Activated CD8-positive, alpha-beta memory T cell treated with anti-CD3 and anti-CD28 coated beads, Interleukin-2, amount 50 U/mL, for 24 hours (primary cell): ENCODE data around the gene GNS.
"Not testable (repeated sequence)": the region's sequence is repeated elsewhere in the genome, so short reads cannot be mapped to it uniquely, and the experiment has no call there.

Source experiments
- DNase-seq: peaks from one replicate; pipeline ENCODE4 v3.0.0-alpha.2; 2020; ENCODE audit errors: extremely low read depth

Gene GNS

GRCh38 chr12:64780132-64780530 lies 20.9 kb upstream of the GNS start:
- DNase-seq, result no peak

- DNase-seq, result no peak
Measured at GRCh38 chr12:64779354-64779974, 20.3 kb upstream of the GNS start.

DNA sequence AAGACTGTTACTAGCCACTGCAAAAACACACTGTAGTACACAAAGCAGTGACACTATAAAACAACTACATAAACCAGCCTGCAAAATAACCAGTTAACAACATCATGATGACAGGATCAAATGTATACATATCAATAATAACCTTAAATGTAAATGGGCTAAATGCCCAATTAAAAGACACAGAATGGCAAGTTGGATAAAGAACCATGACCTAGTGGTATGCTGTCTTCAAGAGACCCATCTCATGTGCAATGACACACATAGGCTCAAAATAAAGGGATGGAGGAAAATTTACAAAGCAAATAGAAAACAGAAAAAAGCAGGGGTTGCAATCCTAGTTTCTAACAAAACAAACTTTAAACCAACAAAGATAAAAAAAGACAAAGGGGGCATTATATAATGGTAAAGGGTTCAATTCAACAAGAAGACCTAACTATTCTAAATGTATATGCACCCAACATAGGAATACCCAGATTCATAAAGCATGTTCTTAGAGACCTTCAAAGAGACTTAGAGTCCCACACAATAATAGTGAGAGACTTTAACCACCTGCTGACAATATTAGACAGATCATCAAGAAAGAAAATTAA lies 16.0 kb upstream of the GNS start:
- DNase-seq, result not testable (repeated sequence)

- no peak for DNase-seq
Measured at GRCh38 chr12:64773386-64773785, 14.2 kb upstream of the GNS start.

GRCh38 chr12:64767495-64767894 lies 8.3 kb upstream of the GNS start:
- DNase-seq, result no peak

DNA sequence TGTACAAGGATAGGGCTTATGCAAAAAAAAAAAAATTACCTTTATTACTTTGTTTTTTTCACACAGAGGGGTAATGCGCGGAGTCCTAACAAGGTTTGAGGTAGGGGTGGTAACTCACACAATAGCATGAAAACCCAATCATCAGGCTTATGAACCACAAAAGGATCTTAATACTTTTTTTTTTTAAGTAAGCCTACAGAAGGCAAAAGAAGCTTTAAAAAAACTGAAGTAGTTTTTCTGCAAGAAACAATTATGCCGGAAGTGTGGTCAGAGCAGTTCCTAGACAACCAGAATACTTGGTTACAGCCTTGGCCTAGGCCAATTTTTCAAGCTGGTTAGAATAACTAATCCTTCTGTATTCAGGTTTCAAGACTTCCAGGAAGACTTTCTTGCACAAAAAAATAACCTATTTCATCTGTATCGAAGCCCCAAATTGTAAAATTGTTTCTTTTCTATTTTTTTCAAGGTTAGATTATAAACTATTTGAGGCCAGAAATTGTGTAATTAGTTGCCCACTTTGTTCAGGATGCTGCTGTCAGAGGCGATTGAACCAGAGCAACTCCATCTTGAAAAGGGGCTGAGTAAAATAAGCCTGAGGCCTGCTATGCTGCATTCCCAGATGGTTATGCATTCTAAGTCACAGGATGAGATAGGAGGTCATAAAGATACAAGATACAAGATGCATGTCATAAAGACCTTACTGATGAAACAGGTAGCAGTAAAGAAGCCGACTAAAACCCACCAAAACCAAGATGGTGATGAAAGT lies 1.8 kb upstream of the GNS start:
- DNase-seq, result no peak

GRCh38 chr12:64757771-64758170 lies 1.4 kb downstream of the GNS start:
- DNase-seq, result no peak

DNA sequence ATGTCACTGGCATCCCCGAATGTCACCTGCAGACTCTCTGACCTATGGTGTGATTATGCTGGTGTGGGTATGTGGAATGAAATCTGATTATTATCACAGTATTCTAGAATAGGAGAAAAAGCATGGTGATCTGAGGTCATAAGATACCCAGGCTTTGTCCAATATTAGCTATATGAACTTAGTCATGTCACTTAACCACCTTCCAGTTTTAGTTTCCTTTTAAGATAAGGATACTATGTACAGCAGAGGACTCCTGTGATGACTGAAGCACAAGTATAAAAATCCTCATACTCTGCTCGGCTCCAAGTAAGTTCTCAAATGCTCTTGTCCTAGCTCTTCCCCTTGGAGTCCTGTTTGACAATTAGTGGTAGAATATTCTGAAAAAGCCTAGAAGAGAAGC lies 2.8 kb downstream of the GNS start:
- DNase-seq, result no peak

GRCh38 chr12:64753427-64753826 lies 5.8 kb downstream of the GNS start:
- DNase-seq, result no peak

- no peak for DNase-seq
Measured at GRCh38 chr12:64752833-64753238, 6.4 kb downstream of the GNS start.

- no peak for DNase-seq
Measured at GRCh38 chr12:64752032-64752431, 7.2 kb downstream of the GNS start.

DNA sequence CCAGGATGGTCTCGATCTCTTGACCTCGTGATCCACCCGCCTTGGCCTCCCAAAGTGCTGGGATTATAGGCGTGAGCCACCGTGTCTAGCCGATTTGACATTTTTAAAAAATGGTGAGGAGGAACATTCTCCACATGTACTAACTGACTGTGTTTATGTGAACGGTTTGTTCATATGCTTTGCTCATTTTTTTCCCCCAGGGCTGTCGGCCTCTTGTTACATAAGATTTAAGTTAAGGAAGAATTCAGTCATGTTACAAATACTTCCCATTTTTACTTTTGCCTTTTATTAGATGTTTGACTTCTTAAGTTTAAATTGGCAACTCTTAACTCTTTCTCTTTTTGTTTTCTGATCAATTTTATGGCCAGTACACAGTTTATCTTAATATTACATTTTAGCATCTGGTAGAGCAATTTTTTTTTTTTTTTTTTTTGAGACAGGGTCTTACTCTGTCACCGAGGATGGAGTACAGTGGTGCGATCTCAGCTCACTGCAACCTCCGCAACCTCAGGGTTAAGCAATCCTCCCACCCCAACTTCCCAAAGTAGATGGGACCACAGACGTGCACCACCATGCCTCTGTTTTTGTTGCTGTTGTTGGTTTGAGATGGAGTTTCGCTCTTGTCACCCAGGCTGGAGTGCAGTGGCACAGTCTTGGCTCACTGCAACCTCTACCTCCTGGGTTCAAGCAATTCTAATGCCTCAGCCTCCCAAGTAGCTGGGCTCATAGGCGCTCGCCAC lies 9.6 kb downstream of the GNS start:
- no peak for DNase-seq

GRCh38 chr12:64747695-64748094 lies 11.5 kb downstream of the GNS start:
- DNase-seq, result no peak

GRCh38 chr12:64746663-64747062 lies 12.5 kb downstream of the GNS start:
- DNase-seq, result no peak

- DNase-seq, result no peak
Measured at GRCh38 chr12:64745980-64746379, 13.2 kb downstream of the GNS start.

- no peak for DNase-seq
Measured at GRCh38 chr12:64745259-64745807, 13.9 kb downstream of the GNS start.

GRCh38 chr12:64744422-64745258 lies 14.6 kb downstream of the GNS start:
- DNase-seq, result no peak

DNA sequence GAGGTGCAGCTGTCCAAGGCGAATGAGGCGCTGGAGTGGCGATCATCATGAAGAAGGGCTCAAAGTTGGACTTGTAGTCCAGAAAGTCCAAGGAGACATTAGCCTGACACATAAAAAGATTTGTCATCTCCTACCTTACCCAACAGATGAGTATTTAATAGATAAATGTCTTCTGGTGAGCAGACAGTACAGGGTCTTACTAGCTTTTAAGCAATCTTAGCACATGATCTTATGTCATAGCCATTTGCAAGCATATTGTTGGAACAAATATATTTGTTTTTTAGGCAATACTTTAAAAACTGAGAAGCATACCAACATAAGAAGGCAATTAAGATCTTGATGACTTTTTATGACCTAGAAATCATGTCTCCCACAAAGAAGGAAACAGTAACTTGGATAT lies 16.0 kb downstream of the GNS start:
- no peak for DNase-seq

DNA sequence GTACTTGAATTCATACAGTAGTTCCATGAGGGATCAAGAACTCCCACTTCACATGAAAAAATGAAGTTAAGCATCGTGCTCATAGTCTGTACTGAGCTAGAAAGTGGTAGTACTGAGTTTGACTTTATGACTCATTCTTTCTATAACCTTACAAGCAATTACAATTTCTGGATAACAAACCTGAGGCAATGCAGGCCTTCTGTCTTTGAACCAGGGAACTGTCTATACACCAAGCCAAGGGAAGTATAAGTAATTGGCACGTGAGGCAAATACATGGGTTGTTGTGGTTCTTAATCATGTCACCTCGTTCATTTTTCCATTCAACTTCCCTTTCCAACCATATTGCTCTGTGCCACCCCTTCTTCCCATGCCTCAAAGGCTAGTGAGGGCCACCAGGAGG lies 16.8 kb downstream of the GNS start:
- DNase-seq, result no peak

DNA sequence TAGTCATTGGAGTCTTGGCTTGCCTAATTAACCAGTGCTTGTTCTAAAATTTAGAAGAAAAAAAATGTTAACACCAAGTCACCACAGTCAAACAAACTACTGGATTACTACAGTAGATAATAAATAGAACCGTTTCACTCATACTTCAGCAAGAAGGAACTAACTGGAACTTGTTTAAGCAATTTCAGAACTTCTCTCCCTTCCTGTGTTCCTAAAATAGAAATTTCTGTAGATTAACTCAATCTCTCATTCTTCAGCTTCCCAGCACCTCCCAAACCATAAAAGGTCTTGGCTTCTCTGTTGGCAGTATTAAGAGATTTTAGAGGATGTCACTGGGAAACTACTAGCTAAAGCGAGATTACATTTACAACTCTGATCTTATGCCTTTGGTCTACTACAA lies 18.6 kb downstream of the GNS start:
- no peak for DNase-seq

- no peak for DNase-seq
Measured at GRCh38 chr12:64739778-64740177, 19.4 kb downstream of the GNS start.
